WERI-Rb-1 (cell line): ENCODE results near the gene GRB14.

Source experiments
- DNase-seq: peaks from one replicate; pipeline ENCODE4 v3.0.0-alpha.2; 2020
- H3K27ac ChIP-seq: fragments of 250-450 bp; sonication (Bioruptor Pico); 2 replicates; pipeline ENCODE4 v1.5.1; 2020; ENCODE audit warnings: mild to moderate bottlenecking, moderate library complexity
- H3K27me3 ChIP-seq: fragments of 250-450 bp; sonication (Bioruptor Pico); 2 replicates; pipeline ENCODE4 v1.5.1; 2021; ENCODE audit warnings: mild to moderate bottlenecking, low read depth, moderate library complexity; ENCODE audit not compliant: insufficient read depth, severe bottlenecking
- H3K36me3 ChIP-seq: fragments of 250-450 bp; sonication (Bioruptor Pico); 2 replicates; pipeline ENCODE4 v1.5.1; 2020; ENCODE audit warnings: mild to moderate bottlenecking, moderate library complexity
- H3K4me3 ChIP-seq: 2 replicates; pipeline ENCODE4 v1.5.1; 2011; ENCODE audit warnings: low read depth, mild to moderate bottlenecking, control low read depth, low read length
- H3K9me3 ChIP-seq: fragments of 250-450 bp; sonication (Bioruptor Pico); 2 replicates; pipeline ENCODE4 v1.5.1; 2021; ENCODE audit warnings: mild to moderate bottlenecking, moderate library complexity; ENCODE audit not compliant: severe bottlenecking
- CTCF ChIP-seq: IDR thresholded peaks from 2 replicates; pipeline ENCODE4 v1.5.1; 2011; ENCODE audit warnings: low read depth, mild to moderate bottlenecking, control low read depth, inconsistent platforms, low read length

The GRB14 gene

DNA sequence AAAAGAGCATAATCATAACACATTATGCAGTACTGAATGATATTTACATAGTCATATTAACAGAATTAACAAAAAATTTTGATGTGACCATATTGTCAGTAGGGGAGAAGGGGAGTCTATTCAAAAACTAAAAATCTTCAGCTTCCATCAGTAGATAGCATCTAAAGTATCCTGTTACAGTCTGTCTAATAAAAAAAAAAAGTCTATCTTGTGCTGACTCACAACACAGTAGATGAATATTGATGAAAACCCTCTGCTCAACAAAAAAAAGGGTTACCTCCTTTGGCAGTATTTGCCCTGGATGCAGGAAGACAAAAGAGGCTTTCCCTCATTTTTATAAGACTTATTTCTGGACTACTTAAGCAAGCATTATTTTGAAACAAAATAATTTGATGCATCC lies 27.3 kb downstream of the GRB14 start:
- no peak for DNase-seq

DNA sequence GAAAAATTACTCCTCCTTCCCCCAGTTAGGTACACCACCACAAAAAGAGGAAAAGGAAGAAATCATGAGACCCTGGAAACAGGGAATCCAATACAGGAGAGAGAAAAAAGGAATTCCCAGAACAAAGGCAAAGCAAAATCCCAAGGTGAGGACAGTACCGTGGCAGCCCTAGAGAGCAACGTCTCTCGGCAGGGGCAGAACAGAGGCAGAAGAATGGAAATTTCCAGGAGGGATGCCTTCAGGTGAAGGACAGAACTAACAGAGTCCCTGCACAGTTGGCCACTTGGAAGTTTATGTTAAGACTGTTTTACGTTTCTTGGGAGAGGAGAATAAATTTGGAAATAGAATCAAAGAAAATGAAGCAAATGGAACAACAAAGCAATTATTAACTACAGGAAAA lies 27.7 kb downstream of the GRB14 start:
- Histone ChIP-seq H3K36me3 (no peaks in the 10 kb centered on the region), H3K27ac (no peak overlapping the region), H3K9me3 (no peaks in the 10 kb centered on the region), H3K27me3 (no peaks in the 10 kb centered on the region), H3K4me3 (no peak overlapping the region)
- no peak for DNase-seq
- TF ChIP-seq CTCF = no peak

More for the DNA sequence above, 27.3 kb downstream of the GRB14 start:
- TF ChIP-seq CTCF = no peak
- H3K9me3 ChIP-seq = no peaks in the 10 kb centered on the region
- H3K27me3 ChIP-seq = no peaks in the 10 kb centered on the region
- H3K27ac ChIP-seq = no peak overlapping the region
- no peak overlapping the region for H3K4me3 ChIP-seq
- H3K36me3 ChIP-seq = no peaks in the 10 kb centered on the region

DNA sequence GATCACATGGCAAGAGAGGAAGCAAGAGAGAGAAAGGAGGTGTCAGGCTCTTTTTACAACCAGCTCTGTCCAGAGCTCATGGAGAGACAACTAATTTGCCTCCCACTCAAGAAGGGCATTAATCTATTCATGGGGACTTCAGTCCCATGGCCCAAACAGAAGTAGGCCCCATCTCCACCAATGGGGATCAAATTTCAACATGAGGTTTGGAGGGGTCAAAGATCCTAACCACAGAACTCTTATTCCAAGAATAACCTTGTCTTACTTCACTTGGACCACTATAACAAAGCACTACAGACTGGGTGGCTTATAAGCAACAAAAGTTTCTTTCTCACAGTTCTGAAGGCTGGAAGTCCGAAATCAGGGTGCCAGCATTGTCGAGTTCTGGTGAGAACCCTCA lies 31.8 kb downstream of the GRB14 start:
- no peaks in the 10 kb centered on the region for H3K9me3 ChIP-seq
- no peaks in the 10 kb centered on the region for H3K36me3 ChIP-seq
- H3K27ac ChIP-seq = no peak overlapping the region
- H3K27me3 ChIP-seq = no peaks in the 10 kb centered on the region
- no peak for TF ChIP-seq CTCF
- DNase-seq = no peak
- no peak overlapping the region for H3K4me3 ChIP-seq

- no peak overlapping the region for H3K4me3 ChIP-seq
- no peak for TF ChIP-seq CTCF
- no peaks in the 10 kb centered on the region for H3K27me3 ChIP-seq
- no peaks in the 10 kb centered on the region for H3K9me3 ChIP-seq
- H3K27ac ChIP-seq = no peak overlapping the region
- DNase-seq = no peak
- no peaks in the 10 kb centered on the region for H3K36me3 ChIP-seq
Observed at GRCh38 chr2:164581050-164581449, 40.2 kb downstream of the GRB14 start.

DNA sequence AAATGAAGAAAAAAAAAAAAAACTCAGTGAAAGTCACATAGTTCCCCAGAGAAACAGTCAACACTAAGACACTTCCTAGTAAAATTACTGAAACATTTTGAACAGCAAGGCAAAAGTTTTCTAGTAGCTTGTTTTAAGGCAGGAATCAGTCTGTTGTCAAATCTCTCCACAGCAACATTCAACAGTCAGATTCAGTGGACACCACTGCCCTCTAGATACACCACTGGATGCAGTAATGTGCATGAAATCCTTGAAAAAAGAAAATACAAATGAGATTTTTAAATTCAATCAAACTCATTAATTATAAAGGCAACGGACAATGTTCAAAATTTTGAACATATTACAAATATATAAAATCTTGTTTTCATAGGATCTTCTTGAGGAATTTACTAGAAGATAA lies 46.4 kb downstream of the GRB14 start:
- DNase-seq = no peak
- TF ChIP-seq CTCF = no peak
- no peak overlapping the region for H3K4me3 ChIP-seq
- no peaks in the 10 kb centered on the region for H3K27me3 ChIP-seq
- no peak overlapping the region for H3K27ac ChIP-seq
- no peaks in the 10 kb centered on the region for H3K9me3 ChIP-seq
- H3K36me3 ChIP-seq = no peaks in the 10 kb centered on the region

GRCh38 chr2:164570475-164570874 lies 50.8 kb downstream of the GRB14 start:
- Histone ChIP-seq H3K4me3 (no peak overlapping the region), H3K9me3 (no peaks in the 10 kb centered on the region), H3K36me3 (no peaks in the 10 kb centered on the region), H3K27ac (no peak overlapping the region), H3K27me3 (no peaks in the 10 kb centered on the region)
- no peak for DNase-seq
- no peak for TF ChIP-seq CTCF
